Natural killer cell treated with Interleukin-12 subunit alpha and Interleukin-12 subunit beta and Interleukin-15 and Interleukin-18, amount 100 ng/mL, for 72 hours (primary cell): ENCODE results near the gene F12. TPM values are rescaled to one million over a fixed set of nuclear protein-coding genes. Genes with fewer than 3 reads are reported as not detected.
A peak's percentile ranks its signal among the peaks of the same experiment; 100 is the strongest.

Experiments used
- ATAC-seq, 2 donors: fragments of 150-1000 bp; cut with Tn5 transposase in 1 of 2; sonication (Bioruptor Pico), chemical (Tn5 transposase) in 1 of 2; 2 replicates each; pipeline ENCODE4 v1.10.0; 2021
- DNase-seq: peaks from one replicate; pipeline ENCODE4 v3.0.0; 2022; ENCODE audit warnings: low spot score
- H3K27ac Mint-ChIP-seq, 2 donors: 1 replicate in 1 of 2; 2 replicates in 1 of 2; pipeline ENCODE4 v1.8.0; 2022; ENCODE audit warnings: mixed read lengths in 2 of 2, mild to moderate bottlenecking in 1 of 2, moderate library complexity in 1 of 2
- H3K27me3 Mint-ChIP-seq, 2 donors: 1 replicate in 1 of 2; 2 replicates in 1 of 2; pipeline ENCODE4 v1.8.0; 2022; ENCODE audit warnings: mixed read lengths in 2 of 2
- H3K36me3 Mint-ChIP-seq: one replicate; pipeline ENCODE4 v1.8.0; 2022; ENCODE audit warnings: mixed read lengths
- H3K4me1 Mint-ChIP-seq, 2 donors: 1 replicate in 1 of 2; 2 replicates in 1 of 2; pipeline ENCODE4 v1.8.0; 2022; ENCODE audit warnings: low read depth in 2 of 2, mixed read lengths in 2 of 2, mild to moderate bottlenecking in 1 of 2
- H3K4me3 Mint-ChIP-seq: one replicate; pipeline ENCODE4 v1.8.0; 2022; ENCODE audit warnings: mixed read lengths
- H3K9me3 Mint-ChIP-seq: 2 replicates; pipeline ENCODE4 v1.8.0; 2022; ENCODE audit warnings: mixed read lengths
- total RNA-seq, 2 donors: library from RNA; stranded (reverse); gene quantifications; one replicate each; pipeline ENCODE4 v1.2.3, GENCODE V29; 2022

The F12 gene
- under 1 TPM in 1 of 2 donors, not detected in 1; 0.45 TPM for total RNA-seq

DNA sequence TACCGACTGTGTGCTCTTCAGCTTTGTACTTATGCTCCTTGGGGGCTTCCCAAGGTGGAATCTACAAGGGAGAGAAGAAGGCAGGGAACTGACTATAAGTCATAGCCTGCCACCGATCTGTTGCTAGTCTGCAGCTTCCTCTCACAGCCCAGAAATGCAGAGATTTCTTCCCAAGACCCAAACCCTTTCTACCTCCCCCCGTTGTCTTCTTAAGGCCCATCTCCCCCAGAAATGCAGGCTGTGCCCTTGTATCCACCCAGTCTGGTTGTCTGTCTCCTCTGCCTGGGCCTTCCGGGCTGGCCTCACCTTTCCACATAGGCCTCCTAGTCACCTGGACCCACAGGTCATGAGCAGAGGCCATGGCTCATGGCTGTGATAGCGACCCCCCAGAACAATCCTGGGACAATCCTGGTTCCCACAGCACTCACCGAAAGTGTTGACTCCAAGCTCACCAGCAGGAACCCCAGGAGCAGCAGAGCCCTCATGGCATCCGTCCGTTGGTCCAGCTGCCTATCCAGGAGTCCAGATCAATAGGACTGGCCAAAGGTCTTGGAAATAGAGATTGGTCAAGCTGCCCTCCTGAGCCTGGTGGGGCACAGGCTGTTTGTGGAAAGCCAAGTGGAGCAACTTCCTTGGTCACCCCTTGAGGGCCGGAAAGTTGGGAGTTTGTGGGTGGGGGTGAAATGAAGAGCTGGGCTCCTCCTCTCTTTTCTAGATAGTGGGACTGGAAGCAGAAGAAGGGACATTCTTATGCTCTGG is at the start of gene F12:
TSS of gene F12 (minus strand) at position 522 of the 759 bp plus-strand sequence. CDS start at position 485, 37 bp downstream.
- no peaks in the 10 kb centered on the region for H3K27me3 Mint-ChIP-seq
- ATAC-seq (no peak), DNase-seq (no peak)
- H3K27ac Mint-ChIP-seq = peak within 1 kb of the TSS; percentile 42 to 81
- peaks cover 58 to 65% of the 10 kb centered on the region in 2 donors for H3K4me1 Mint-ChIP-seq
- H3K36me3 Mint-ChIP-seq = no peaks in the 10 kb centered on the region
- H3K9me3 Mint-ChIP-seq = no peaks in the 10 kb centered on the region
- H3K4me3 Mint-ChIP-seq = peak within 1 kb of the TSS; percentile 55

- DNase-seq = no peak
- H3K4me3 Mint-ChIP-seq = no peak overlapping the region
- no peaks in the 10 kb centered on the region for H3K27me3 Mint-ChIP-seq
- H3K4me1 Mint-ChIP-seq = peaks cover 3 to 12% of the 10 kb centered on the region in 2 donors
- H3K36me3 Mint-ChIP-seq = no peaks in the 10 kb centered on the region
- H3K9me3 Mint-ChIP-seq = no peaks in the 10 kb centered on the region
- no peak for ATAC-seq
- no peak overlapping the region for H3K27ac Mint-ChIP-seq
These were observed 49.6 kb upstream of the F12 start for GRCh38 chr5:177458912-177459350.

DNA sequence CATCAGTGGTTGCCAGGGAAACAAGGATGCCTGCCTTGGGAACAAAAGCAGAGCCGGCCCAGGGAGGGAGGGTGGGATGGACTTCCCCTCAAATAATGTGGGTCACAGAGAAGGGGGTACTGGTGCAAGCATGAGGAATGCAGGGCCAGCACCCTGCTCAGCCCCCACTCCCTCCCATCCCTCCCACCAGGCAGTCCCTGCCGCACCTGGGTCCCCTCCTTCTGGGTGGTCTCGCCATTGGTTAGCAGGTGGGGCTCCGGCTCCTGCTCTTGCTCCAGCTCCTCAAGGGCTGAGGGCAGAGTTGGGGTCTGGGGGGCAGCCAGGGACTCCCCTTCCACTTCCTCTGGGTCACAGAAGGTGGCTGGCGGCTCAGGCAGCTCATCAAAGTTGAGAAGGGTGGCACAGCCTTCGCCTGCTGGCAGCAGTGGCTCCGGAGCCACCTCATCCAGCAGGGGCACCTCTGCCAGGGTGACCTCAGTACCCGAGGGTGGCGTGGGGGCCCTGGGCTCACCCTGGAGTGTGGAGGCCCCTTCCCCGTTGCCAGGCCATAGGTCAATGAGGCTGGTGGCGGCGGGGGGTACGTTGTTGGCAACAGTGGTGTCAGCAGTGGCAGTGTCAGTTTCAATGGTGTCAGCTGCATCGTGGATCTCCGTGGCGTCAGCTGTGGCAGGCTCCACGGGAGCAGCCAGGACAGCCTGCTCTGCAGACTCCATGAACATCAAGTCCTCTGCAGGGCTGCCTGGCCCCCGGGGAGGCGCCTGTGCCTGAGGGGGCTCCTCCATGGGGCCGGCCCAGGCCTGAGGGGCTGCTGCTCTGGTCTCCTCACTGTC is 48.7 kb upstream of the F12 start:
- H3K36me3 Mint-ChIP-seq = no peaks in the 10 kb centered on the region
- DNase-seq = no peak
- H3K4me1 Mint-ChIP-seq = peaks cover 9 to 16% of the 10 kb centered on the region in 2 donors
- H3K27me3 Mint-ChIP-seq = no peaks in the 10 kb centered on the region
- no peak overlapping the region for H3K27ac Mint-ChIP-seq
- ATAC-seq = no peak
- no peaks in the 10 kb centered on the region for H3K9me3 Mint-ChIP-seq
- no peak overlapping the region for H3K4me3 Mint-ChIP-seq

- peak; percentile 56 to 58 for ATAC-seq
- Mint-ChIP-seq H3K4me3 (no peak overlapping the region), H3K27ac (no peak overlapping the region), H3K9me3 (no peaks in the 10 kb centered on the region), H3K36me3 (no peaks in the 10 kb centered on the region), H3K4me1 (peaks cover 9 to 15% of the 10 kb centered on the region in 2 donors), H3K27me3 (no peaks in the 10 kb centered on the region)
- peak; percentile 73 for DNase-seq
These were observed 47.9 kb upstream of the F12 start for GRCh38 chr5:177456976-177457851.

DNA sequence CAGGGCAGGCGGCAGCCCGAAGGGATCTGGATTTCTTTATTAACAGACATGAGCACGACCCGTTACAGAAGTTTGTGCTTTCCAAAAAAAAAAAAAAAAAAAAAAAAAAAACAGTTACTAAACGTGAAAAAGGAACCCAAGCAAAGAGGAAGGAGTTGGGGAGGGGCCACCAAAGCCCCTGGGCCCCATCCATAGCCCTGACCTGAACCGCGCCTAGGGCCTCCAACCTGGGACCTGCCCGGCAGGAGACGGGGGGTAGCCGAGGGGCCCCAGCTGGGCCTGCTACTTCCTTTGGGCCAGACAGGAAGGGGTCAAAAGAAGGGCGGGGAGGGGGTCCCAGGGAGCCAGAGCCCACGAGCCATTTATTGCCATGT is 47.2 kb upstream of the F12 start:
- peaks cover 13 to 14% of the 10 kb centered on the region in 2 donors for H3K4me1 Mint-ChIP-seq
- H3K27me3 Mint-ChIP-seq = peaks cover 0 to 3% of the 10 kb centered on the region in 2 donors
- no peak for ATAC-seq
- H3K9me3 Mint-ChIP-seq = no peaks in the 10 kb centered on the region
- H3K36me3 Mint-ChIP-seq = no peaks in the 10 kb centered on the region
- peak overlapping the region; percentile 73 for H3K4me3 Mint-ChIP-seq
- peak overlapping the region in 1 of 2 donors; percentile 44 for H3K27ac Mint-ChIP-seq
- no peak for DNase-seq

- ATAC-seq = peak; percentile 51 to 64
- H3K4me1 Mint-ChIP-seq = peaks cover 10 to 13% of the 10 kb centered on the region in 2 donors
- H3K9me3 Mint-ChIP-seq = no peaks in the 10 kb centered on the region
- H3K27ac Mint-ChIP-seq = peak overlapping the region in 1 of 2 donors; percentile 44
- H3K27me3 Mint-ChIP-seq = peaks cover 0 to 3% of the 10 kb centered on the region in 2 donors
- peak; percentile 87 for DNase-seq
- peak overlapping the region; percentile 73 for H3K4me3 Mint-ChIP-seq
- H3K36me3 Mint-ChIP-seq = no peaks in the 10 kb centered on the region
These were observed 46.6 kb upstream of the F12 start for GRCh38 chr5:177455661-177456590.

- Mint-ChIP-seq H3K4me1 (peaks cover 10 to 16% of the 10 kb centered on the region in 2 donors), H3K36me3 (no peaks in the 10 kb centered on the region), H3K27ac (no peak overlapping the region), H3K4me3 (peak overlapping the region; percentile 73), H3K27me3 (peaks cover 0 to 3% of the 10 kb centered on the region in 2 donors), H3K9me3 (no peaks in the 10 kb centered on the region)
- DNase-seq = peak; percentile 91
- peak; percentile 72 to 79 for ATAC-seq
These were observed 45.8 kb upstream of the F12 start for GRCh38 chr5:177455036-177455660.

DNA sequence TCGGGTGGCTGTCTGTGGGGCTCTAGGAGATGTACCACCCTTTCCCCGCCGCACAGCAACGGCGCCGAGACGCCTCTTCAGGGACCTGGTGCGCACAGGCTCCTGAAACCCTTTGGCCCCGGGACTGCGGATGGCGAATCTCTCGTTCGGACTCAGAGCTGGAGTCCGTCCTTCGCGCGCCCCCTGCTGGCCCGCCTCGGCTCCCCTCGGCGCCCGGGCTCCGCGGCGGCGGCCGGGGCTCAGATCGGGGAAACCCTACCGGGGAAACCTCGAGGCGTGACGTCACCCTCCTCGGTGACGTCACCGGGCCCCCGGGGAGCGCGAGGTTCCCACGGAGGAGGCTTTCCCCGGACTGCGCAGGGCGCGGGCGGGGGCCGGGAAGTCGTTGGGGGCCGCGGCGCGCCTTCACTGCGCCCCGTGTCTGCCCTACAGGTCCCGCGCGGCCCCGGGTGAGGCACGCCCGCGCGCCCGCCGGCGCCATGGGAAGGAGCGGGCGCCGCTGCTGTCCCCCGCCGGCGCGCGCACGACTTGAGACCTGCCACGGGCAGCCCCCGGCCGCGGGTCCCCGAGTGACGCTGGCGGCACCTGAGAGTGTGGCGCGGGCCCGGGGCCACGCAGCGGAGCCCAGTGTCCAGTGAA is 45.2 kb upstream of the F12 start:
- H3K4me1 Mint-ChIP-seq = peaks cover 10 to 16% of the 10 kb centered on the region in 2 donors
- no peak overlapping the region for H3K27ac Mint-ChIP-seq
- DNase-seq (peak; percentile 94), ATAC-seq (peak; percentile 79 to 85)
- peaks cover 0 to 3% of the 10 kb centered on the region in 2 donors for H3K27me3 Mint-ChIP-seq
- no peaks in the 10 kb centered on the region for H3K9me3 Mint-ChIP-seq
- peak overlapping the region; percentile 73 for H3K4me3 Mint-ChIP-seq
- no peaks in the 10 kb centered on the region for H3K36me3 Mint-ChIP-seq

- DNase-seq (no peak), ATAC-seq (no peak)
- Mint-ChIP-seq H3K36me3 (no peaks in the 10 kb centered on the region), H3K27ac (peak overlapping the region in 1 of 2 donors; percentile 41), H3K27me3 (peaks cover 0 to 3% of the 10 kb centered on the region in 2 donors), H3K4me1 (peaks cover 10 to 16% of the 10 kb centered on the region in 2 donors), H3K4me3 (peak overlapping the region; percentile 79), H3K9me3 (no peaks in the 10 kb centered on the region)
These were observed 44.6 kb upstream of the F12 start for GRCh38 chr5:177453852-177454396.

DNA sequence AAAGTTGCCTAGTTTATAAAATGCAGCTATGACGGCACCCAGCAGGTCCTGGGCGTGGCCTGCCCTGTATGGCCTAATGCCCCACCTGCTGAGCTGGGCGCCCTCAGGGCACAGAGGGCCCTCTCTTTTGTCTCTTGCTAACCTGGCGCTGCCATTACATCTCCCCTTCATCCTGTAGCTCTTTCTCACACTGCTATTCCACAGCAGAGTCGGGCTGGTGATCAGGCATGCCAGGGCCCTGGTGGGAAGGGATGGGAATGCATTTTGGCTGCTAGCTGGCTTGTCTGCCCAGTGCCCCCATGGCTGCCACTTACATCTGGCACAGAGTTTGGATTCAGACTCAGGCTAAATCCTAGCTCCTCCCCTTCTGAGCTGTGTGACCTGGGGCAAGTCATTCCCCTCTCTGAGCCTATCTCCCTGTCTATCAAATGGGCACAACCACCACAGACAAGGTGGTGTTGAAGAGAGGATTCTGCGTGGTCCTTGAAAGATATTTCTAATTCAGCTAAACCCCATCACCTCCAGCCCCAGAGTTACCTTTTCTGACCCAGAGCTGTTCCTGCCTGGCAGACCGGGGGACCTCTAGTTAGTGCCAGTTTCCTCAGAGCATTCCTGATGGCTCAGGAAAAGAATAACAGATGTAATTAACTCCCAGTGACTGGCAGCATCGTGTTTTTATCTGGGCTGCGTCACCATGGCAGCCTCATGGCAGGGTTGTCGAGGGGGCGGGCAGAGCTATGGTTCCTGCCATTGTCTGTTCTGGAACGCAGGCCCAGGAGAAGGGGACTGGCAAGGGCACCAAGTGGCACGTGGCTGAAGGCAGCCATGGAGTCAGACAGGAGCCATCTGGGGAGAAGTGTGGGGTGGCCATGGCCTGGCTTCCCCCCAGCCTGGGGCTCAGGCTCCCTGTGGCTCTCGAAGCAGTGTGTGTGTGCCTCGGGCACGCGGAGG is 43.6 kb upstream of the F12 start:
- Mint-ChIP-seq H3K9me3 (no peaks in the 10 kb centered on the region), H3K4me1 (peaks cover 19 to 20% of the 10 kb centered on the region in 2 donors), H3K4me3 (no peak overlapping the region), H3K27ac (no peak overlapping the region), H3K36me3 (no peaks in the 10 kb centered on the region), H3K27me3 (peaks cover 0 to 6% of the 10 kb centered on the region in 2 donors)
- DNase-seq (no peak), ATAC-seq (no peak)
